ENCODE measurements around the gene C3orf80. TPM values are rescaled to one million over a fixed set of nuclear protein-coding genes. Genes with fewer than 3 reads are reported as not detected.
"Not testable (repeated sequence)": the region's sequence is repeated elsewhere in the genome, so short reads cannot be mapped to it uniquely, and the experiment has no call there.

Gene C3orf80
- total RNA-seq (0.63 TPM), polyA plus RNA-seq (ENCODE audit: insufficient read depth, low read depth, low replicate concordance) (0.13 TPM)
- long read RNA-seq, donor 1, partial matches to known transcripts: 0 of 1 reads
- long read RNA-seq, donor 1, other reads (novel, unspliced or antisense): 0 of 1 reads
- long read RNA-seq, donor 2: 0 reads
- long read RNA-seq, donor 3, partial matches to known transcripts: 0 of 1 reads
- long read RNA-seq, donor 3, other reads (novel, unspliced or antisense): 0 of 1 reads
- long read RNA-seq, donor 4: 0 reads
- long read RNA-seq, donor 5, partial matches to known transcripts: 0 of 1 reads
- long read RNA-seq, donor 5, other reads (novel, unspliced or antisense): 0 of 1 reads
- long read RNA-seq, donor 6: 0 reads
- long read RNA-seq, donor 7: 0 reads
- long read RNA-seq, donor 8: 0 reads
- long read RNA-seq, donor 9: 0 reads
- long read RNA-seq, donor 10, partial matches to known transcripts: 0 of 1 reads
- long read RNA-seq, donor 10, other reads (novel, unspliced or antisense): 0 of 1 reads

- Histone ChIP-seq H3K4me1 (ENCODE audit: control insufficient read depth in 2 of 3, insufficient read depth in 2 of 3, low read depth in 1 of 3, low read length in 3 of 3) (peaks cover 0 to 9% (median 0%) of the 10 kb centered on the region in 3 donors), H3K4me3 (ENCODE audit: low read length in 3 of 3) (peak within 1 kb of the TSS; percentile 33 to 57 (median 48)), H3K36me3 (ENCODE audit: control insufficient read depth in 2 of 3, insufficient read depth in 3 of 3, low read length in 3 of 3) (no peaks in the 10 kb centered on the region), H3K27me3 (ENCODE audit: control insufficient read depth, insufficient read depth, low read length) (peaks cover 18% of the 10 kb centered on the region), H3K27ac (ENCODE audit: low read depth in 2 of 2, low read length in 2 of 2) (no peak within 1 kb of the TSS), H3K9me3 (ENCODE audit: control insufficient read depth in 2 of 3, insufficient read depth in 1 of 3, low read length in 3 of 3) (no peaks in the 10 kb centered on the region), H3K9ac (ENCODE audit: low read length in 3 of 3) (no peak within 1 kb of the TSS)
- FAIRE-seq: no peak
- TF ChIP-seq CTCF (IDR thresholded peaks at IDR 0.05; ENCODE audit: borderline replicate concordance, extremely low read depth, insufficient read depth): no peak
- peak; percentile 75 to 82 (median 81) for DNase-seq
- intact Hi-C loops (cut with DNase I): no loop called here
Observed at GRCh38 chr3:160225176-160226025, at the start of gene C3orf80. Gene C3orf80 (plus strand): TSS chr3:160225422. CDS start chr3:160225636, 214 bp downstream.

- Histone ChIP-seq H3K4me3 (ENCODE audit: low read length in 3 of 3) (no peak overlapping the region), H3K27me3 (ENCODE audit: control insufficient read depth, insufficient read depth, low read length) (no peaks in the 10 kb centered on the region), H3K27ac (ENCODE audit: low read depth in 2 of 2, low read length in 2 of 2) (no peak overlapping the region), H3K9ac (ENCODE audit: low read length in 3 of 3) (no peak overlapping the region), H3K9me3 (ENCODE audit: control insufficient read depth in 2 of 3, insufficient read depth in 1 of 3, low read length in 3 of 3) (no peaks in the 10 kb centered on the region), H3K36me3 (ENCODE audit: control insufficient read depth in 2 of 3, insufficient read depth in 3 of 3, low read length in 3 of 3) (no peaks in the 10 kb centered on the region), H3K4me1 (ENCODE audit: control insufficient read depth in 2 of 3, insufficient read depth in 2 of 3, low read depth in 1 of 3, low read length in 3 of 3) (peaks cover 0 to 2% (median 0%) of the 10 kb centered on the region in 3 donors)
- intact Hi-C loops (cut with DNase I): no loop called here
- DNase-seq (no peak), FAIRE-seq (no peak)
- TF ChIP-seq CTCF (IDR thresholded peaks at IDR 0.05; ENCODE audit: borderline replicate concordance, extremely low read depth, insufficient read depth): no peak
Observed at GRCh38 chr3:160176923-160177322, 48.3 kb upstream of the C3orf80 start.

- H3K27ac ChIP-seq (ENCODE audit: low read depth in 2 of 2, low read length in 2 of 2); H3K4me1 ChIP-seq (ENCODE audit: control insufficient read depth in 2 of 3, insufficient read depth in 2 of 3, low read depth in 1 of 3, low read length in 3 of 3); H3K9me3 ChIP-seq (ENCODE audit: control insufficient read depth in 2 of 3, insufficient read depth in 1 of 3, low read length in 3 of 3); DNase-seq; intact Hi-C loops (cut with DNase I); H3K9ac ChIP-seq (ENCODE audit: low read length in 3 of 3); FAIRE-seq; H3K36me3 ChIP-seq (ENCODE audit: control insufficient read depth in 2 of 3, insufficient read depth in 3 of 3, low read length in 3 of 3); H3K4me3 ChIP-seq (ENCODE audit: low read length in 3 of 3); H3K27me3 ChIP-seq (ENCODE audit: control insufficient read depth, insufficient read depth, low read length): not testable (repeated sequence)
Observed at GRCh38 chr3:160178661-160179060, 46.6 kb upstream of the C3orf80 start.

GRCh38 chr3:160179403-160179802 is 45.8 kb upstream of the C3orf80 start:
- H3K9me3 ChIP-seq (ENCODE audit: control insufficient read depth in 2 of 3, insufficient read depth in 1 of 3, low read length in 3 of 3); H3K4me1 ChIP-seq (ENCODE audit: control insufficient read depth in 2 of 3, insufficient read depth in 2 of 3, low read depth in 1 of 3, low read length in 3 of 3); H3K27me3 ChIP-seq (ENCODE audit: control insufficient read depth, insufficient read depth, low read length); H3K4me3 ChIP-seq (ENCODE audit: low read length in 3 of 3); DNase-seq; H3K36me3 ChIP-seq (ENCODE audit: control insufficient read depth in 2 of 3, insufficient read depth in 3 of 3, low read length in 3 of 3); FAIRE-seq; H3K27ac ChIP-seq (ENCODE audit: low read depth in 2 of 2, low read length in 2 of 2); H3K9ac ChIP-seq (ENCODE audit: low read length in 3 of 3); intact Hi-C loops (cut with DNase I): not testable (repeated sequence)
